ENCODE results near the gene GPBP1. TPM values are rescaled to one million over a fixed set of nuclear protein-coding genes. Genes with fewer than 3 reads are reported as not detected.
"Not testable (repeated sequence)": the region's sequence is repeated elsewhere in the genome, so short reads cannot be mapped to it uniquely, and the experiment has no call there.

GPBP1 gene
- total and polyA plus RNA-seq, 5 donors from 2014 or later = 88.8 to 171 (median 98.5) TPM

DNA sequence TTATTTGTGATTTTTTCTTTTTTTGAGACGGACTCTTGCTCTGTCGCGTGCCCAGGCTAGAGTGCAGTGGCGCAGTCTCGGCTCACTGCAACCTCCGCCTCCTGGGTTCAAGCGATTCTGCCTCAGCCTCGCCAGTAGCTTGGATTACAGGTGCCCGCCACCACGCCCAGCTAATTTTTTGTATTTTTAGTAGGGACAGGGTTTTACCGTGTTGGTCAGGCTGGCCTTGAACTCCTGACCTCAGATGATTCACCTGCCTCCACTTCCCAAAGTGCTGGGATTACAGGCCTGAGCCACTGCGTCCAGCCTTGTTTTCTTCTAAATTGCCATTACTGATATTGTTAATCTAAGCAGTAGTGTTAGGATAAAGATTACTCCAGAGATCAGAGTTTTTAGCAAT lies 4.4 kb downstream of the GPBP1 start:
- H3K27me3 Mint-ChIP-seq = not testable (repeated sequence)
- H3K27ac ChIP-seq (ENCODE audit: insufficient read depth, low read length, poor library complexity, severe bottlenecking) = peak overlapping the region; percentile 100

DNA sequence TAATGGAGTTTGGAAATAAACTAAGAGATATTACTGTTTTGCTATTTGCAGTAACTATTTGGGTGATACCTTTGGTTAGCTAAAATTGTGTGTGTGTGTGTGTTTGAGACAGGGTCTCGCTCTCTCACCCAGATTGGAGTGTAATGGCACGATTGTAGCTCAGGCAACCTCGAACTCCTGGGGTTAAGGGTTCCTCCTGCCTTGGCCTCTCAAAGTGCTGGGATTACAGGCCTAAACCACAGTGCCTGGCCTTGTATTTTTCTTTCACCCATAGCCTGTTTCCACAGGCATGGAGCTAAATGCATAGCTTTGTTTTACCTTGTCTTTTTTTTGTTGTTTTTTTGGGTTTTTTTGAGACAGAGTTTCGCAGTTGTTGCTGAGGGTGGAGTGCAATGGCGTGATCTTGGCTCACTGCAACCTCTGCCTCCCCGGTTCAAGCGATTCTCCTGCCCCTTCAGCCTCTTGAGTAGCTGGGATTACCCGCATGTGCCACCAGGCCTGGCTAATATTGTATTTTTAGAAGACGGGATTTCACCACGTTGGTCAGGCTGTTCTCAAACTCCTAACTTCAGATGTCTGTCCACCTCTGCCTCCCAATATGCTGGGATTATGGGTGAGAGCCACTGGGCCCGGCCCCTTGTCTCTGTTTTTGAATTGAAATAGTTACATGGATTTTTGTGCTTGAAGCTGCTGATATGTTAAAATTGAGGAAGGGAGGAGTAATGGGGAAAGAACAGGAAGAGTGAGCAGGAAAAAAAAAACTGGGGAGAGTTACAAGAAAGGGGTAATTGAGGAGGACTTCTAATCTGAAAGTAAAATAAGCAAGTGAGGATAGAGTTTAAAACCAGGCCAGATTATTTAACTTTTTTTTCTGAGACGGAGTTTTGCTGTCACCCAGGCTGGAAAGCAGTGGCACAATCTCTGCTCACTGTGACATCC lies 5.7 kb downstream of the GPBP1 start:
- Histone ChIP-seq H3K27ac (ENCODE audit: insufficient read depth, low read length, poor library complexity, severe bottlenecking) (peak overlapping the region; percentile 63), H3K27me3 (ENCODE audit: control insufficient read depth, insufficient read depth, low read length) (no peaks in the 10 kb centered on the region), H3K9me3 (ENCODE audit: control insufficient read depth in 2 of 2, low read length in 2 of 2) (no peaks in the 10 kb centered on the region), H3K36me3 (ENCODE audit: control insufficient read depth, insufficient read depth, low read length) (peaks cover 10% of the 10 kb centered on the region), H3K4me1 (ENCODE audit: control insufficient read depth, insufficient read depth, low read length, poor library complexity, severe bottlenecking) (peaks cover 80% of the 10 kb centered on the region), H3K4me3 (ENCODE audit: low read depth, low read length) (peak overlapping the region; percentile 97)
- Mint-ChIP-seq H3K36me3 (peaks cover 48% of the 10 kb centered on the region), H3K27ac (peak overlapping the region; percentile 57 to 97 (median 88)), H3K4me3 (peak overlapping the region; percentile 92 to 99 (median 96)), H3K4me1 (peaks cover 34 to 79% (median 51%) of the 10 kb centered on the region in 4 donors), H3K27me3 (no peaks in the 10 kb centered on the region), H3K9me3 (no peaks in the 10 kb centered on the region)
- ATAC-seq (ENCODE audit: low read depth in 2 of 2) (no peak), DNase-seq (no peak)

More for the DNA sequence above, 4.4 kb downstream of the GPBP1 start:
- H3K4me3 Mint-ChIP-seq = peak overlapping the region; percentile 92 to 99 (median 96)
- peaks cover 28 to 68% (median 46%) of the 10 kb centered on the region in 4 donors for H3K4me1 Mint-ChIP-seq
- not testable (repeated sequence) for H3K9me3 Mint-ChIP-seq; ATAC-seq (ENCODE audit: low read depth in 2 of 2); DNase-seq; H3K36me3 ChIP-seq (ENCODE audit: control insufficient read depth, insufficient read depth, low read length); H3K27me3 ChIP-seq (ENCODE audit: control insufficient read depth, insufficient read depth, low read length); H3K9me3 ChIP-seq (ENCODE audit: control insufficient read depth in 2 of 2, low read length in 2 of 2)
- peaks cover 39% of the 10 kb centered on the region for H3K36me3 Mint-ChIP-seq
- peak overlapping the region; percentile 97 for H3K4me3 ChIP-seq (ENCODE audit: low read depth, low read length)
- peak overlapping the region in 2 of 3 donors; percentile 17 to 99 for H3K27ac Mint-ChIP-seq
- peaks cover 67% of the 10 kb centered on the region for H3K4me1 ChIP-seq (ENCODE audit: control insufficient read depth, insufficient read depth, low read length, poor library complexity, severe bottlenecking)

- H3K4me1 Mint-ChIP-seq = peaks cover 39 to 87% (median 59%) of the 10 kb centered on the region in 4 donors
- no peaks in the 10 kb centered on the region for H3K27me3 Mint-ChIP-seq
- H3K36me3 ChIP-seq (ENCODE audit: control insufficient read depth, insufficient read depth, low read length) = peaks cover 10% of the 10 kb centered on the region
- no peaks in the 10 kb centered on the region for H3K27me3 ChIP-seq (ENCODE audit: control insufficient read depth, insufficient read depth, low read length)
- H3K27ac ChIP-seq (ENCODE audit: insufficient read depth, low read length, poor library complexity, severe bottlenecking) = peak overlapping the region; percentile 63
- no peaks in the 10 kb centered on the region for H3K9me3 Mint-ChIP-seq
- peak overlapping the region; percentile 81 to 88 (median 87) for H3K27ac Mint-ChIP-seq
- H3K4me3 ChIP-seq (ENCODE audit: low read depth, low read length) = peak overlapping the region; percentile 71
- ATAC-seq (ENCODE audit: low read depth in 2 of 2) (peak; percentile 36 to 64), DNase-seq (peak in 2 of 3 donors; percentile 44 to 65)
- H3K4me3 Mint-ChIP-seq = peak overlapping the region; percentile 92 to 99 (median 96)
- peaks cover 86% of the 10 kb centered on the region for H3K4me1 ChIP-seq (ENCODE audit: control insufficient read depth, insufficient read depth, low read length, poor library complexity, severe bottlenecking)
- no peaks in the 10 kb centered on the region for H3K9me3 ChIP-seq (ENCODE audit: control insufficient read depth in 2 of 2, low read length in 2 of 2)
- peaks cover 45% of the 10 kb centered on the region for H3K36me3 Mint-ChIP-seq
Observed at GRCh38 chr5:57181154-57181553, 7.3 kb downstream of the GPBP1 start.

DNA sequence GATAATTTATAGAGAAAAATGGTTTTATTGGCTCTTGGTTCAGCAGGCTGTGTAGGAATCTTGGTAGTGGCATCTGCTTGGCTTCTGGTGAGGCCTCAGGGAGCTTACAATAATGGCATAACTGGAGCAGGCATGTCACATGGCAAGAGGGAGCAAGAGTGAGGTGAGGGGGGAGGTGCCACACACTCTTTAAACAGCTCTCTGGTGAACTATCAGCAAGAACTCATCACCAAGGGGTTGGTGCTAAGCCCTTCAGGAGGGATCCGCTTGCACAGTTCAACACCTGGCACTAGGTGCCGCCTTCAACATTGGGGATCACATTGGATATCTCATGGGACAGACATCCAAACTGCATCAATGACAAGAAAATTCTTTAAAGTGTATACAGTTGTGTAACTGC lies 10.5 kb downstream of the GPBP1 start:
- peaks cover 46 to 95% (median 70%) of the 10 kb centered on the region in 4 donors for H3K4me1 Mint-ChIP-seq
- Histone ChIP-seq H3K4me1 (ENCODE audit: control insufficient read depth, insufficient read depth, low read length, poor library complexity, severe bottlenecking) (peaks cover 84% of the 10 kb centered on the region), H3K27me3 (ENCODE audit: control insufficient read depth, insufficient read depth, low read length) (no peaks in the 10 kb centered on the region), H3K4me3 (ENCODE audit: low read depth, low read length) (peak overlapping the region; percentile 29), H3K27ac (ENCODE audit: insufficient read depth, low read length, poor library complexity, severe bottlenecking) (no peak overlapping the region), H3K36me3 (ENCODE audit: control insufficient read depth, insufficient read depth, low read length) (peaks cover 5% of the 10 kb centered on the region), H3K9me3 (ENCODE audit: control insufficient read depth in 2 of 2, low read length in 2 of 2) (no peaks in the 10 kb centered on the region)
- no peaks in the 10 kb centered on the region for H3K9me3 Mint-ChIP-seq
- no peaks in the 10 kb centered on the region for H3K27me3 Mint-ChIP-seq
- peaks cover 38% of the 10 kb centered on the region for H3K36me3 Mint-ChIP-seq
- peak overlapping the region in 2 of 3 donors; percentile 56 to 84 for H3K27ac Mint-ChIP-seq
- no peak for DNase-seq
- peak overlapping the region; percentile 56 to 93 (median 78) for H3K4me3 Mint-ChIP-seq
- ATAC-seq (ENCODE audit: low read depth in 2 of 2) = no peak

DNA sequence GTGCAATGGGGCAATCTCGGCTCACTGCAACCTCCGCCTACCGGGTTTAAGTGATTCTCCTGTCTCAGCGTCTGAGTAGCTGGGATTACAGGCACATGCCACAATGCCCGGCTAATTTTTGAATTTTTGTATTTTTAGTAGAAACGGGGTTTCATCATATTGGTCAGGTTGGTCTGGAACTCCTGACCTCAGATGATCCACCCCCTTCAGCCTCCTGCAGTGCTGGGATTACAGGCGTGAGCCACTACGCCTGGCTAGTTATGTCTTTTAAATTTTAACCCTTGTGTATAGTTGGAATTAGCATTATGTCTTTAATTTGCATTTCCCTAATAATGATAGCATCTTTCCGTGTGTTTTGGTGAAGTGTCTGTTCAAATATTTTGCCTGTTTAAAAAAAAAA lies 11.5 kb downstream of the GPBP1 start:
- H3K36me3 ChIP-seq (ENCODE audit: control insufficient read depth, insufficient read depth, low read length) = peaks cover 5% of the 10 kb centered on the region
- H3K36me3 Mint-ChIP-seq = peaks cover 32% of the 10 kb centered on the region
- H3K4me1 Mint-ChIP-seq = peaks cover 48 to 95% (median 70%) of the 10 kb centered on the region in 4 donors
- no peaks in the 10 kb centered on the region for H3K27me3 Mint-ChIP-seq
- no peak for DNase-seq
- no peak overlapping the region for H3K27ac ChIP-seq (ENCODE audit: insufficient read depth, low read length, poor library complexity, severe bottlenecking)
- H3K27me3 ChIP-seq (ENCODE audit: control insufficient read depth, insufficient read depth, low read length) = no peaks in the 10 kb centered on the region
- H3K9me3 ChIP-seq (ENCODE audit: control insufficient read depth in 2 of 2, low read length in 2 of 2) = no peaks in the 10 kb centered on the region
- peaks cover 84% of the 10 kb centered on the region for H3K4me1 ChIP-seq (ENCODE audit: control insufficient read depth, insufficient read depth, low read length, poor library complexity, severe bottlenecking)
- peak overlapping the region; percentile 29 for H3K4me3 ChIP-seq (ENCODE audit: low read depth, low read length)
- no peaks in the 10 kb centered on the region for H3K9me3 Mint-ChIP-seq
- H3K4me3 Mint-ChIP-seq = peak overlapping the region; percentile 32 to 93 (median 70)
- peak overlapping the region in 1 of 3 donors; percentile 15 for H3K27ac Mint-ChIP-seq
- ATAC-seq (ENCODE audit: low read depth in 2 of 2) = no peak

DNA sequence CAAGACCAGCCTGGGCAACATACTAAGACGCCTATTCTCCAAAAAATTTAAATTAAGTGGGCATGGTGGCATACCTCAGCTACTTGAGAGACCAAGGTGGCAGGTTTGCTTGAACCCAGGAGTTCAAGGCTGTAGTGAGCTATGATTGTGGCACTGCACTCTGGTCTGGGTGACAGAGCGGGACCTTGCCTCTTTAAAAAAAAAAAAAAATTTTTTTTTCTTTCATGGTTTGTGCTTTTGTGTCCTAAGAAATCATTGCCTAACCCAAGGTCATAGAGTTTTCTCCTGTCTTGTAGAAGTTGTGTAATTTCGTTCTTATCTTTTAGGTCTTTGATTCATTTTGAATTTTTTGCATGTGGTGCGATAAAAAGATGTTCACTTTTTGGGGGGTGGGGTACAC lies 12.3 kb downstream of the GPBP1 start:
- Mint-ChIP-seq H3K27me3 (no peaks in the 10 kb centered on the region), H3K4me3 (peak overlapping the region; percentile 51 to 93 (median 70)), H3K27ac (peak overlapping the region in 1 of 3 donors; percentile 86), H3K9me3 (no peaks in the 10 kb centered on the region), H3K4me1 (peaks cover 39 to 93% (median 65%) of the 10 kb centered on the region in 4 donors), H3K36me3 (peaks cover 26% of the 10 kb centered on the region)
- peak overlapping the region; percentile 29 for H3K4me3 ChIP-seq (ENCODE audit: low read depth, low read length)
- DNase-seq (no peak), ATAC-seq (ENCODE audit: low read depth in 2 of 2) (no peak)
- peaks cover 5% of the 10 kb centered on the region for H3K36me3 ChIP-seq (ENCODE audit: control insufficient read depth, insufficient read depth, low read length)
- no peaks in the 10 kb centered on the region for H3K27me3 ChIP-seq (ENCODE audit: control insufficient read depth, insufficient read depth, low read length)
- peaks cover 83% of the 10 kb centered on the region for H3K4me1 ChIP-seq (ENCODE audit: control insufficient read depth, insufficient read depth, low read length, poor library complexity, severe bottlenecking)
- H3K27ac ChIP-seq (ENCODE audit: insufficient read depth, low read length, poor library complexity, severe bottlenecking) = no peak overlapping the region
- H3K9me3 ChIP-seq (ENCODE audit: control insufficient read depth in 2 of 2, low read length in 2 of 2) = no peaks in the 10 kb centered on the region

DNA sequence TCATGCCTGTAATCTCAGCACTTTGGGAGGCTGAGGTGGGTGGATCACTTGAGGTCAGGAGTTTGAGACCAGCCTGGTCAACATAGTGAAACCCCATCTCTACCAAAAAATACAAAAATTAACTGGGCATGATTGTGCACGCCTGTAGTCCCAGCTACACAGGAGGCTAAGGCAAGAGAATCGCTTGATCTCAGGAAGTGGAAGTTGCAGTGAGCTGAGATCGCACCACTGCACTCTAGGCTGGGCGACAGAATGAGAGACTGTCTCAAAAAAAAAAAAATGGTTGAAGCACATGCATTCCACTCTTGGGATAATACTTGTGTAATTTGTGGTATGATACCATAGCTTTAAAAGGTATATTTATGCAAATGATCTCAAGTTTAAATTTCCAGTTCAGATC lies 14.1 kb downstream of the GPBP1 start:
- H3K27me3 ChIP-seq (ENCODE audit: control insufficient read depth, insufficient read depth, low read length); H3K27ac ChIP-seq (ENCODE audit: insufficient read depth, low read length, poor library complexity, severe bottlenecking); H3K9me3 Mint-ChIP-seq; H3K27me3 Mint-ChIP-seq; H3K36me3 ChIP-seq (ENCODE audit: control insufficient read depth, insufficient read depth, low read length); H3K9me3 ChIP-seq (ENCODE audit: control insufficient read depth in 2 of 2, low read length in 2 of 2): not testable (repeated sequence)
- Mint-ChIP-seq H3K4me1 (peaks cover 46 to 93% (median 72%) of the 10 kb centered on the region in 4 donors), H3K36me3 (peaks cover 33% of the 10 kb centered on the region), H3K4me3 (peak overlapping the region; percentile 52 to 90 (median 66)), H3K27ac (peak overlapping the region in 2 of 3 donors; percentile 63 to 86)
- DNase-seq = peak in 1 of 3 donors; percentile 54
- peak overlapping the region; percentile 66 for H3K4me3 ChIP-seq (ENCODE audit: low read depth, low read length)
- peak; percentile 60 to 66 for ATAC-seq (ENCODE audit: low read depth in 2 of 2)
- H3K4me1 ChIP-seq (ENCODE audit: control insufficient read depth, insufficient read depth, low read length, poor library complexity, severe bottlenecking) = peaks cover 84% of the 10 kb centered on the region

Data from CD4-positive, CD25-positive, alpha-beta regulatory T cell (primary cell).